HG03066 (cell line): ENCODE results near the gene MXD4.
"Not testable (repeated sequence)": the region's sequence is repeated elsewhere in the genome, so short reads cannot be mapped to it uniquely, and the experiment has no call there.

Source experiments
- ATAC-seq: cut with Tn5 transposase; IDR thresholded peaks from one replicate; pipeline ENCODE4 v1.9.1; 2021; ENCODE audit warnings: low read depth; ENCODE audit not compliant: unreplicated experiment

MXD4 gene

GRCh38 chr4:2276581-2277325 is 14.8 kb upstream of the MXD4 start:
- ATAC-seq: no peak

DNA sequence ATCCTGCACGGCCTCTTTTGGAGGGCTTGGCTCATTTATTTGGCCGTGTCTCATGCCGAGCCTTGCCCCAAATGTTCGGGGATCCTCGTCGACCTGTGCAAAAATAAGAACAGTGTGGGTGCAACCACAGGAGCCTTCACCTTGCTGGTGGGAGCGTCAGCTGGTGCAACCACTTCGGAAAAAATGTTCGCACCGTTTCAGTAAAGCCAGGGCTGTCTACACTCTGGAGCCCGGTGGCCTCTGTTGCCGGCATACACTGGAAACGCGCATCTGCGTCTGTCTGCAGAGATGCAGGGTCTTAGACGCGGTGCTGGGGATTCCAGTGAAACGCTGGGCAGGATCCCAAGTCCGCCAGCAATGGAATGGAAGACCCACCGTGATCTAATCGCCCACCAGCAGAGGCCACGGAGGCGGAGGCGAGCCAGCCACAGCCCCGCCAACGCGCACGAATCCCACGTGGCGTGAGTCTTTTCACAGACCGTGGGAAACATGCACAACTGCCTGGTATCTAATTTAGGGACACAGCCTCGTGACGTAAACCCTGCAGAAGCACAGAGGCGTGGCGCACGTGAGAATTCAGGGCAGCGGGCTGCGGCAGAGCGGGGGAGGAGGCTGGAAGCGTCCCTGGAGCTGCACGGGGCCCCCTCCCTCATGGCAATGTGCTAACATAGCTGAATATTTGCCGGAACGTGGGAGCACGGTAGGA is 13.8 kb upstream of the MXD4 start:
- no peak for ATAC-seq

GRCh38 chr4:2275044-2275397 is 13.1 kb upstream of the MXD4 start:
- not testable (repeated sequence) for ATAC-seq

DNA sequence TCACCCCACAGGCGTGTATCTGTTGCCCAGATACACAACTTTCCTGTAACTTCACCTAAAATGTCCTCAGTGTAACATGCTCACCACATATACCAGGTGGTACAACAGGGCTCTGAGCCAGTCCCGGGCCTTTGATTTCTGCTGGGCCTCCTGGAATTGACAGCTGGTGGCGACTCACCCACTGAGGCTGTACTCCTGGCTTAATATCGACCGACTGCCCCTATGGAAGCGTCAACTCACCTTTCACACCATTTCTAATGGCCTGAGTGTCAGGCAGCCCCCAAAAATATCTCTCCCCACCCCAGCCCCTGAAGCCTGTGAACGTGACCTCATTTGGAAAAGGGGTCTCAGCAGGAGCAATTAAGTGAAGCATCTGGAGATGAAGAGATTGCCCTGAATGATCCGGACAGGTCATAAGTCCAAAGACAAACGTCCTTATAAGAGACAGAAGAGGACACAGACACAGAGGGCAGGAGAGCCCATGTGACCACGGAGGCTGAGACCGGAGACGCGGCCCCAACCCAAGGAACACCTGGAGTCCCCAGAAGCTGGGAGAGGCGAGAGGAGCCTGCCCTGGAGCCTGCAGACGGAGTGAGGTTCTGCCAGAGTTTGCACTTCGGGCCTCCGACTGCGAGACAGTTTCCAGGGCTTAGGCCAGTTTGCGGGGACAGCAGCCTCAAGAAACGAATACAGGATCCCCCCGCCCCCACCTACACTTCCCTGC is 12.6 kb upstream of the MXD4 start:
- ATAC-seq: no peak

DNA sequence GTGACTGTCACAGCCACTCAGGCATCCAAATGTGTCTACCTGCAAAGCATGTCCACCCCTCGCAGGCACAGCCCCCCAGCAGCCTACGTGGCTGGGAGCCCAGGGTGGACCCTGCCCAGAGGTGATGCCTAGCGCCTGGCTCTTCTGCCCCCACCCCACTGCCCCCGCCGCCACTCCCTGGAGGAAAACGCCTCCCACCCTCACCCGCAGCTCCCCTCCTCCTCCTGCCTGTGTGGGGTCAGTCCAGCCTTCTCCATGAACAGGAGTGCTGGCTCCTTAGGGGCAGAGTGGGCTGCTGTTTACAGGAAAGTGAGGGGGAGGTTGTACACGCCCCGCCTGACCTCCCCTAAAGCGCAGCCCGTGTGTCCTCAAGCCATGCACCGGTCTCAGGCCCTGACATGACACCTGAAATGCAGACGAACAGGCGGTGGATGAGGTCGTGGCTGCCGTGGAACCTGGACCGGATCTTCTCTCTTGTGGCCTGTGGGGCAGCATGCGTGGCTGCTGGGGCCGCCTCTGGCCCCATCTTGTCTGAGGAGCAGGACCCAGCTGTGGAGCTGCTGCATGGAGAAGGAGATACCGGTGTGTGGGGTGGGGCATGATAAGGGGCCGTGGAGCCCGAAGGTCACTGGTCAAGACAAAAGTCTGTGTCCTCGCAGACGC is 11.9 kb upstream of the MXD4 start:
- ATAC-seq: no peak

DNA sequence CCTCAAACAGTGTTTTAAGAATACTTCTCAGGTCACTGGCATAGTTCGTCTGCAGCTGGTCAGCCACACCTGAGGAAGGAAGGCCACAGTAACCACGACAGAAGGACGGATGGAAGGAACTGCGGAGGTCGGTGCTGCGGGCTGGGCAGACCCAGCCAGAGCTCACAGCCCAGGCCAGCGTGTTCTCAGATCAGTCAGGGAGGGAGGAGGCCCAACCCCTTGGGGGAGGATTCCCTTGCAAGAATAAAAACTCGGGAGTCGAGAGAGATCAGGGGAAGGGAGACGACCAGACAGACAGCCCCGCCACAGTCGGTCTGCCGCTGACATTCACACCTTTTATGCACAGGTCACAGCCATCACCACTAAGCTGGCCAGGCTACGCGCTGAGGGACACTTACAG is 11.3 kb upstream of the MXD4 start:
- no peak for ATAC-seq

- no peak for ATAC-seq
Measured at GRCh38 chr4:2272828-2273120, 10.9 kb upstream of the MXD4 start.

GRCh38 chr4:2272026-2272827 is 10.3 kb upstream of the MXD4 start:
- no peak for ATAC-seq

DNA sequence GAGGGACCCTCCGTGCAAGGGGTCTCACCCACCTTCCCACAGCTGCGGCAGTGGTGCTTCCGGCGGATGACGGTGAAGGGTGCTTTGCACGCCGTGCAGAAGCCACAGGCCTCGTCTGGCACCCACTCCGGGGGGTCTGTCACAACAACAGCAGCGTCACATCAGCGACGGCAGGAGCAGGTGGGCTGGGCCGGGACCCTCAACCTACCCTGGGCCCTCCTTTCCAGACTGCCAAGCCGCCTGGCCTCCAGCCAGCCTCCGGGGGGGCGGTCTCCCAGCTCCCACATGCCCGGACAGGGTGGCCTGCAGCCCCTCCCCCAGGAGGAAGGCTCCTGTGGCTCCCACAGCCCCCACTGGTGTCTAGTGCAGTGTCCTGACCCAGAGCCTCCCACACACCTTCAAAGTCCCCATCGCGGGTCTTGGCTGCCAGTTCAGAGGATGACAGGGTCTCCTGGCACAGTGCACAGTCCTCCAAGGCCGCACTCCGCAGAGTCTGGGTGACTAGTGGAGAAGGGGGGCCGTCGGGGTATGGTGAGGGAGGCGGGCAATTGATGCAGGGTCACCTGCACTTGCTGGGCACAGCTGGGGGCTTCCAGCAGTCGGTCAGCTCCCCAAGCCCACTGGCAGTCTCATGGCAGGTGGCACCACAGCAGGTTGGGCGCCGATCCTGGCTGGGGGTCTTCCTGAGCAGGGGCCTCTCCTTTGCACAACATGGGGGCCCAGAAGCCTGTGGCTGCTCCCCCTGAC is 9.5 kb upstream of the MXD4 start:
- no peak for ATAC-seq

GRCh38 chr4:2270341-2271165 is 8.6 kb upstream of the MXD4 start:
- ATAC-seq: no peak

DNA sequence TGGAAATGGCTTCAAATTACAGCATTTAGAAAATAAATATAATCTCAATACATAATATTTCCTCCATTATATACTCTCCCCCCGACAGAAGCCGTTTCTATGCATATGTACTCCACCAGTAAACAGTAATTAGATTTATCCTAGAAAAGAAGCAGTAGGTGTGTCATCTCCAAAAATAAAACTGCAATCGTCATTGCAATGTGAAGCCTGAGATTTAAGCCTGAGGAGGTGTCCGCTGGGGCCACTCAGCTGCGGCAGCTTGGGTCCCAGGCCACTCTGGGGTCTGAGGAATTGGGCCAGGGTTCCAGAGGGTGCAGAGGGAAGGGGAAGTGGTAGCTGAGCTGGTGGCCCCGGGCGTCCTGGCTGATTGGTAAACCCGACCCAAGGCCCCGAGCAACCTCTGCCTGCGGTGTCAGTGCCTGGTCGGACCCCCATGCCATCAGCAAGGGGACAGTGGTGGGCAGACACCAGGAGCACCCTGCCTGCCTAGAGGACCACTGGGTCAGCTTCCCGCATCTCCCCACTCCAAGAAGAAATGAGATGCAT is 7.8 kb upstream of the MXD4 start:
- no peak for ATAC-seq

DNA sequence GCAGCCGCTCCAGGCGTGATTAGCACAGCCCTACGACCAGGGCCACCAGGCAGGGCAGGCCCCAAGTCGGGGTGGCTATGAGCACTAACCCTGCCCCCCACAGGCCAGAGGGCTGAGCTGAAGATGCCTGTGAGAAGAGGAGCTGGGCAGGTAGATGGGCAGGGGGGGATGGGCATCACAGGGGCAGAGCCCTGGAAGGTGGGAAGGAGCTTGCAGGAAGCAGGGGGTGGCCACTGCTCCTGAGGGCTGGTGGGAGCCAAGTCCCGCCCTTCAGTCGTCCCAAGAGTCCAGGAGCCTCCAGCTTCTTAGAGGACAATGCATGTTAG is 7.3 kb upstream of the MXD4 start:
- no peak for ATAC-seq

DNA sequence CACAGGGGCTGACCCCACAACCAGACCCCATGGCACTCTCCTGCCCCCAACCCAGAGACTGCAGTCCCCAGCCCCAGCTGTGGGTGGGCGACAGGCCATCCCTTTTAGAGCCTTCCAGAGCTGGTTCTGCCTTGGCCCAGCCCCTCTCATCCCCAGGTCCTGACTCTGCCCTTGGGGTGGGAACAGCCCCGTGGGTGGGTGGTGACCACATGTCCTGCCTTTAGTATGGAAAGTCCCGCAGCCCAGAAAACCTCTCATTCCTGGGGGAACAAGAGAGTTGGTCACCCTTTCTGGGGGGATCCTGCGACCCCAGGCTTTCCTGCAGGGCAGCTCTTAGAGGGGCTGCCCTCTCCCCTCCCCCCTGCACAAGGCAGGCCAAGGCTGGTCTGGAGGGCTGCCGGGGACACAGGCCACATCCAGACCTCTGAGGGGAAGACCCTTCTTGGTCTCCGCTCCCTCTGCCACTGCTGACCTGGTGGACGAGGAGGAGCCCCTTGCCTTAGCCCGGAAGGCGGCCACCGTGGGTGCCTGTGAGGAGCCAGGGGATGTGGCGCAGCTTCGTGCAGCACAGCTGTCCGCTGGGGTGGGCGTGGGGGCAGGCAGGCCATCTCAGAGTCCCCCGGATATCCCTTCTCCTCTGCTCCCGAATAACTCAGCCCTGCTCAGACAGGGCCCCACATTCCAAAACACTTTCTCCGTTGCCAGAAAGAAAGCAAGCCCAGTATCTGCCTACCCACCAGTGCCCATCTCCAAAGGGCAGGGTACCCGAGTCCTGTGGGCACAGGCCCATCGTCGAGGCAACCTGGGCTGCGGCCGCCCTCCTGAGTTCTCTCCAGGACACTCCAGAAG is 6.7 kb upstream of the MXD4 start:
- ATAC-seq: no peak

DNA sequence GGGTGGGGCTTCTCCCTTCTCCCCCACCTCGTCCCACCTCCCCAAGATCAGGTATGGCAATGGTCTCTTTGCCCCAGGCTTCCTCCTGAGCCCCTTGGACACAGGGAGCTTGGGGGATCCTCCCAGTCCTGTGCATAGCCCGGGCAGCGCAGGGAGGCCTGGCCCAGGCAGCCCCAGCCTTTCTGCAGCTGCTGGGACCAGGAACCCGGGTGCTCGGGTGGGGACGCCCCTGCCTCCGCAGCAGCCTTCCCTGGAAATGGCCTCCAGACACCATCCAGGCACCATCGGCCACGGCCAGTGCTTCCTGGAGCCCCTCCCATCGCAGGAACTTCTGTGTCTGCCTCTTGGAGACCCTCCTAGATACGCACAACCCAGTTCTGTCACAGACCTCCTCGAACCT is 5.9 kb upstream of the MXD4 start:
- no peak for ATAC-seq

DNA sequence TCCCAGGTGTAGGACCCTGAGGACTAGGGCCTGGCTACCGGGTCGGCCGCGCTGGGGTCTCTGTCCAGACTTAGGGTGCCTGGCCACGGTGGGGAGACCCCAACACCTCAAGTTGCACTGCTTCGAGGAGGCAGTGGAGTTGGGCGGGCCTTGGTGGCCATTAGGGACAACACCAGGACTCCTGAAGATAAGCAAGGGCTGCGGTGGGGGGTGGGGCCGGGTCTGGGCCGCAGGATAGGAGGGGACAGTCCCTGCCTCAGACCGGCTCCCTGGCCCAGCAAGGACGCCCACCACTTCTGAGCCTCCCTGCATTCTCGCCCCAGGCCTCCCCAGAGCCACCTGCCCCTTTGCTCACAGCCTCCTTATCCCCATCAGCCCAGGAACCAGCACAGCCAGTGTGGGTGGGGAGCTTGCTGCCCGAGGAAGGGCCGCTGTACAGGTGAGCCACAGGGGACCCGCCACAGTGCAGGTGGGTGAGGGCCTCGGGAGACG is 5.5 kb upstream of the MXD4 start:
- no peak for ATAC-seq

DNA sequence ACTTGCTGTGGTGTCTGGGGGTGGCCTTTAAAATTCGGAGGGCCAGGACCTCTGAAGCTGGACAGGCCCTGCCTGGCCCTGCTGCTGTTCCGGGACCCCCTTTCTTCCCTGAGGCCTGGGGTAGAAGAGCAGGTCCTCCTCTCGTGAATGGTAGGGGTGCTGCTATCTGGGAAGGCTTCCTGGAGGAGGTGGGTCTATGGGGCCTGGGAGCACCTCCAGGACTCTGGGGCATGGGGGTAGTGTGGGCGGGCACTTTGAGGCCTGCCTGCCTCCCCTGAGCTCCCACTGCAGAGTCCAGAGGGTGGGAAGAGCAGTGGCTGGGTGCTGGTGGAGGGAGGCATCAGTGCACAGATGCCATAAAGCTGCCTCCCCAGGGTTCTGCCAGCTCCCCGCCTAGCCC is 4.9 kb upstream of the MXD4 start:
- ATAC-seq: no peak

DNA sequence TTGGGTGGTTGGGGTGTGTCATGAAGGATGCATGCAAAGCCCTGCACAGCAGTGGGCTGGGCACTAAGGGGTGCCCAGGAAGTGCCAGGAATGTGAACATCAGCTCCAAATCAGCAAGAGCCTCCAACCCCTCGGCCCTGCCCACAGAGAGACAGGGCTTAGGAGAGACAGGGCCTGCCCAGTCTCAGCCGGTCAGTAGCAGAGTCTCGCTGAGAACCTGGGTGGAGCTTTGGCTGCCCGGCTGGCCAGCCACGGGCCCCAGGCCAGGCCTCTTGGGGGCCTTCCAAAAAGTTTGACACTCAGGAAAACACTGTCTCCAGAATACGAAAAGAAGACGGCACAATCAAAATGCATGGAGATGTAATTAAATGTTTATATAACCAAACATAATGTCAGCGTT is 4.3 kb upstream of the MXD4 start:
- no peak for ATAC-seq
